Measurements from ENCODE around the gene TMEM131. TPM values are rescaled to one million over a fixed set of nuclear protein-coding genes. Genes with fewer than 3 reads are reported as not detected.

TMEM131 gene
- total and polyA plus RNA-seq, 2 donors: 11.4 to 15.6 TPM

DNA sequence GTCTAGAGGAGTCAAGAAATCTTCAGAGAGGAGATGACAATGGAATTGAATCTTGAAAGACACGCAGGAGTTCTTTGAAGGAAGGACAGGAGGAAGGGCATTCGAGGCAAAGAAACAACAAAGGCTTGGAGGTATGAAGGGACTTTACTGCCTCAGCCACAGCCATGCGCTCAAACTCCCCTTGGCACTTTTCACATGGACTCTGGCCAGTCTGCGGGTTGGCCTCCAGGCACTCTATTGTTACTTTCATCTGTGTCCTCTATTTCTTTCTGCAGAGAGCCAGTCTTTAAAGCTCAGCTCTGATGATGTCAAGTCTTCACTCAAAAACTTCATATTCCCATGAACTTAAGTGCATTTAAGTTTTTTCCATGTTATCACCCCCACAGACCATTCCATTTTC lies 186.9 kb downstream of the TMEM131 start:
- Histone ChIP-seq H3K27ac (ENCODE audit: low read depth in 1 of 2, low read length in 1 of 2) (no peak overlapping the region), H3K27me3 (ENCODE audit: control insufficient read depth in 2 of 2, insufficient read depth in 1 of 2, low read length in 1 of 2) (no peaks in the 10 kb centered on the region), H3K36me3 (ENCODE audit: control insufficient read depth in 2 of 2, insufficient read depth in 2 of 2, low read length in 1 of 2) (peaks cover 4 to 30% of the 10 kb centered on the region in 2 donors), H3K9me3 (ENCODE audit: control insufficient read depth in 2 of 2, insufficient read depth in 1 of 2, low read length in 1 of 2) (no peaks in the 10 kb centered on the region), H3K4me1 (ENCODE audit: control insufficient read depth in 2 of 2, insufficient read depth in 2 of 2, low read length in 2 of 2) (no peaks in the 10 kb centered on the region), H3K4me3 (ENCODE audit: low read length in 2 of 2) (no peak overlapping the region)
- WGBS: 98% methylated on average over 4 of the region's 4 CpGs
- no peak for DNase-seq (ENCODE audit: low read depth in 6 of 9, low spot score in 9 of 9)

- 32% methylated on average over 12 of the region's 12 CpGs for WGBS
- peaks cover 4 to 26% of the 10 kb centered on the region in 2 donors for H3K36me3 ChIP-seq (ENCODE audit: control insufficient read depth in 2 of 2, insufficient read depth in 2 of 2, low read length in 1 of 2)
These were observed 188.8 kb downstream of the TMEM131 start for GRCh38 chr2:97806738-97807618.

GRCh38 chr2:97805776-97806175 lies 190.0 kb downstream of the TMEM131 start:
- Histone ChIP-seq H3K4me3 (ENCODE audit: low read length in 2 of 2) (no peak overlapping the region), H3K36me3 (ENCODE audit: control insufficient read depth in 2 of 2, insufficient read depth in 2 of 2, low read length in 1 of 2) (peaks cover 0 to 23% of the 10 kb centered on the region in 2 donors), H3K4me1 (ENCODE audit: control insufficient read depth in 2 of 2, insufficient read depth in 2 of 2, low read length in 2 of 2) (no peaks in the 10 kb centered on the region), H3K27ac (ENCODE audit: low read depth in 1 of 2, low read length in 1 of 2) (no peak overlapping the region), H3K9me3 (ENCODE audit: control insufficient read depth in 2 of 2, insufficient read depth in 1 of 2, low read length in 1 of 2) (no peaks in the 10 kb centered on the region), H3K27me3 (ENCODE audit: control insufficient read depth in 2 of 2, insufficient read depth in 1 of 2, low read length in 1 of 2) (no peaks in the 10 kb centered on the region)
- no peak for DNase-seq (ENCODE audit: low read depth in 6 of 9, low spot score in 9 of 9)
- WGBS: 97% methylated on average over 1 of the region's 1 CpG

More at GRCh38 chr2:97806738-97807618, 188.8 kb downstream of the TMEM131 start:
- no peaks in the 10 kb centered on the region for H3K4me1 ChIP-seq (ENCODE audit: control insufficient read depth in 2 of 2, insufficient read depth in 2 of 2, low read length in 2 of 2)
- no peak overlapping the region for H3K27ac ChIP-seq (ENCODE audit: low read depth in 1 of 2, low read length in 1 of 2)
- H3K27me3 ChIP-seq (ENCODE audit: control insufficient read depth in 2 of 2, insufficient read depth in 1 of 2, low read length in 1 of 2): no peaks in the 10 kb centered on the region
- H3K4me3 ChIP-seq (ENCODE audit: low read length in 2 of 2): no peak overlapping the region
- H3K9me3 ChIP-seq (ENCODE audit: control insufficient read depth in 2 of 2, insufficient read depth in 1 of 2, low read length in 1 of 2): no peaks in the 10 kb centered on the region
- DNase-seq (ENCODE audit: low read depth in 6 of 9, low spot score in 9 of 9): peak; percentile 19 to 82 (median 62)

DNA sequence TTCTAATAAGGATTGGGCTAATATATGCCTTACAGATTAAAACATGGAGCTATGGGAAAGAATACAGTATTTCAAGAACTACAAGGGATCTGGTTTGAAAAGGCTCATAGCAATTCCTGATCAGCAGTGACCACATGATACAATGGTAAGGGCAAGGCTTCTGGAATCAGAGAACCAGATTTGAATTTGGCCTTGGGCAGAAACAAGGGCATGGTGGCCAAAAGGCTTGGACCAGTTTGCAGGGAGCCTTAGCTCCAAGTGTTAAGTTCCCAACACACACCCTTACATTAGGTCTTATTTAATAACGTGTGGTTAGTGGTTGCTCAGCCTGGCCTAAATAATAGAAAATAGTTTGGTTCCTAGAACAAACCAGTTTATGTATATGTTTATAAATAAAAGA lies 194.7 kb downstream of the TMEM131 start:
- H3K4me1 ChIP-seq (ENCODE audit: control insufficient read depth in 2 of 2, insufficient read depth in 2 of 2, low read length in 2 of 2): no peaks in the 10 kb centered on the region
- no peak for DNase-seq (ENCODE audit: low read depth in 6 of 9, low spot score in 9 of 9)
- H3K9me3 ChIP-seq (ENCODE audit: control insufficient read depth in 2 of 2, insufficient read depth in 1 of 2, low read length in 1 of 2): no peaks in the 10 kb centered on the region
- no peak overlapping the region for H3K27ac ChIP-seq (ENCODE audit: low read depth in 1 of 2, low read length in 1 of 2)
- WGBS: 98% methylated on average over 1 of the region's 1 CpG
- H3K27me3 ChIP-seq (ENCODE audit: control insufficient read depth in 2 of 2, insufficient read depth in 1 of 2, low read length in 1 of 2): no peaks in the 10 kb centered on the region
- H3K4me3 ChIP-seq (ENCODE audit: low read length in 2 of 2): no peak overlapping the region
- peaks cover 0 to 12% of the 10 kb centered on the region in 2 donors for H3K36me3 ChIP-seq (ENCODE audit: control insufficient read depth in 2 of 2, insufficient read depth in 2 of 2, low read length in 1 of 2)

DNA sequence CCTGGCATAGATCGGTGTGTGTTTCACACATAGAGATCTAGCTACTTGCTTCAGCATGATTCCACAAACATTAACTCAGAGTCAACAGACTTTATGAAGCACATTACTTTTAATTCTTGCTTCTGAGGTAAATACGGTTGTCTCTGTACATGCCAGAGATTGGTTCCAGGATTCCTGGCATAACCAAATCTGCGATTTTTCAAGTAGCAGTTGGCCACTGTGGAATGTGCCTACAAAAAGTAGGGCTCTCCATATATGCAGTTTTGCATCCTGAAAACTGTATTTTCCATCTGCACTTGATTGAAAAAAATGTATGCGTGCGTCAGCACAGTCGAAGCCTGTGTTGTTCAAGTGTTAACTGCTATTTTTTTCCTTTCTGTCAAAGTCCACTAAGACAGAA lies 197.3 kb downstream of the TMEM131 start:
- 99% methylated on average over 6 of the region's 6 CpGs for WGBS
- Histone ChIP-seq H3K36me3 (ENCODE audit: control insufficient read depth in 2 of 2, insufficient read depth in 2 of 2, low read length in 1 of 2) (peaks cover 0 to 14% of the 10 kb centered on the region in 2 donors), H3K27me3 (ENCODE audit: control insufficient read depth in 2 of 2, insufficient read depth in 1 of 2, low read length in 1 of 2) (no peaks in the 10 kb centered on the region), H3K27ac (ENCODE audit: low read depth in 1 of 2, low read length in 1 of 2) (no peak overlapping the region), H3K4me1 (ENCODE audit: control insufficient read depth in 2 of 2, insufficient read depth in 2 of 2, low read length in 2 of 2) (no peaks in the 10 kb centered on the region), H3K4me3 (ENCODE audit: low read length in 2 of 2) (no peak overlapping the region), H3K9me3 (ENCODE audit: control insufficient read depth in 2 of 2, insufficient read depth in 1 of 2, low read length in 1 of 2) (no peaks in the 10 kb centered on the region)
- DNase-seq (ENCODE audit: low read depth in 6 of 9, low spot score in 9 of 9): no peak

DNA sequence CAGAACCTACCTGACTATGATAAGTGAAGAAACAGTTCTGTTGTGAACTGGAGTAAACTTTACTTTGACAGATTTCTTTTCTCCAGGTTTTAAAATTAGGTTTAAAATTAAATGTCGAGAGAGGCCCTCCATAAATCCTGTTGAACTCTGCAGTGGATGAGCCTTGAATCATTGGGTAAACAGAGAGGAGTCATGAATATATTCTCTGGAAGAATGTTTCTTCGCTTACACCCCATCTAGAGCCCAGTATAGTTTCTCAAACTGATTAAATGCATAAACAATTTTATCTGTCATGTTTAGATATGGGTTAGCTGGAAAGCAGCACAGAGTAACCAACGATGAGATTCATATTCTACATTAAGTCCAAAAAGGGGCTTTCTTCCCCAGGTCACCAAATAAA lies 198.4 kb downstream of the TMEM131 start:
- H3K36me3 ChIP-seq (ENCODE audit: control insufficient read depth in 2 of 2, insufficient read depth in 2 of 2, low read length in 1 of 2): peaks cover 5 to 22% of the 10 kb centered on the region in 2 donors
- H3K27me3 ChIP-seq (ENCODE audit: control insufficient read depth in 2 of 2, insufficient read depth in 1 of 2, low read length in 1 of 2): no peaks in the 10 kb centered on the region

GRCh38 chr2:97796465-97797126 lies 199.2 kb downstream of the TMEM131 start:
- Histone ChIP-seq H3K9me3 (ENCODE audit: control insufficient read depth in 2 of 2, insufficient read depth in 1 of 2, low read length in 1 of 2) (no peaks in the 10 kb centered on the region), H3K36me3 (ENCODE audit: control insufficient read depth in 2 of 2, insufficient read depth in 2 of 2, low read length in 1 of 2) (peaks cover 8 to 26% of the 10 kb centered on the region in 2 donors), H3K4me3 (ENCODE audit: low read length in 2 of 2) (no peak overlapping the region), H3K27me3 (ENCODE audit: control insufficient read depth in 2 of 2, insufficient read depth in 1 of 2, low read length in 1 of 2) (no peaks in the 10 kb centered on the region), H3K27ac (ENCODE audit: low read depth in 1 of 2, low read length in 1 of 2) (no peak overlapping the region), H3K4me1 (ENCODE audit: control insufficient read depth in 2 of 2, insufficient read depth in 2 of 2, low read length in 2 of 2) (no peaks in the 10 kb centered on the region)
- WGBS: over 99% methylated on average over 2 of the region's 2 CpGs
- DNase-seq (ENCODE audit: low read depth in 6 of 9, low spot score in 9 of 9): no peak

More for the DNA sequence above, 198.4 kb downstream of the TMEM131 start:
- Histone ChIP-seq H3K9me3 (ENCODE audit: control insufficient read depth in 2 of 2, insufficient read depth in 1 of 2, low read length in 1 of 2) (no peaks in the 10 kb centered on the region), H3K4me3 (ENCODE audit: low read length in 2 of 2) (no peak overlapping the region), H3K27ac (ENCODE audit: low read depth in 1 of 2, low read length in 1 of 2) (no peak overlapping the region), H3K4me1 (ENCODE audit: control insufficient read depth in 2 of 2, insufficient read depth in 2 of 2, low read length in 2 of 2) (no peaks in the 10 kb centered on the region)
- no peak for DNase-seq (ENCODE audit: low read depth in 6 of 9, low spot score in 9 of 9)
- WGBS: 97% methylated on average over 3 of the region's 3 CpGs

DNA sequence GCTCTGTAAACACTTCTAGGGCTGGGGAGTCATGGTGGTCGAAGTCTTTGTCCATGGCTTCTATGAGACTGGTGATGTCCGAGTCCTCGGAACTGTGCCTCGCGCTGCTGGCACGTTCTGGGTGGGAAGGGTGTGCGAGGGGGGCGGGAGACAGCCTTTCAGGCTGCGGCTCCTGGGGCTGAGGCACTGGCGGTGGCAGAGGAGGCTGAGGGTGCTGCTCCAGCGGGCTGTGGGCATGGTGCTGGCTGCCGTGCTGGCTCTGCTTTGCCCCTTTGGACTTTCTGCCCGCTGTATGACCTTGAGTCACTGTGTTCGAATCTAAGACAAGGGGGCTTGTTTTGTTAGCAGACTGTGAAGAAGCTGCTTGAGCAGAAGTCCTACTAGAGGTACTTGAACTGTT lies 203.3 kb downstream of the TMEM131 start:
- H3K36me3 ChIP-seq (ENCODE audit: control insufficient read depth in 2 of 2, insufficient read depth in 2 of 2, low read length in 1 of 2): peaks cover 14 to 26% of the 10 kb centered on the region in 2 donors

DNA sequence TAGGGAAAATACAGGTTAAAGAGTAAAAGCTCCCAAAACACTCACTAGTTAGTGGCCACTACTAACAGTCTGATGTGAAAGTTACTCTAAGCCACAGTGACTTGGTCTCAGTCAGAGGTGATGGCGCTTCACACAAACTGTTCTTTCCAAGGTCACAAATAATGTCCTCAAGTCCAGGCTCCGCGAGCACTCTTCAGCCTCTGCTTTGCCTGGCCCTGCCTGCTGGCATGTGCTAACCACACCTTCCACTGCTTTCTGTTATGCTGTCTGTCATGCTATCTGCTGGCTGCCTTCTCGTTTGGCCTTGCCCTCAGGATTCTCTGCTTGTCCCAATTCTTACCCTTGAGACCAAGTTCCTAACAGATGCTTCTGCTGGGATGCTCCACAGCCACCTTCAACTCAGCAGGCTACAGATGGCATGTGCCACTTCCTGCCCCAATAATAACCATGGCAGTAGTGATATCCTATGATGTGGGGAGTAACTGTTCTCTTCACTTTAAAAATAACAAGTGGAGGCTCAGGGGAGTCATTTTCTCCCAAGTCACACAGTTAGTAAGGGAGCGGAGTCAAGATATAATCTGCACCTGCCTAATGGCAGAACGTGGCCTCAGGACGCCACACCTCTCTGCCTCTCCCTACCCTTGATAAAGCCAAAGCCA lies 206.6 kb downstream of the TMEM131 start:
- 85% methylated on average over 7 of the region's 7 CpGs for WGBS
- Histone ChIP-seq H3K4me3 (ENCODE audit: low read length in 2 of 2) (no peak overlapping the region), H3K4me1 (ENCODE audit: control insufficient read depth in 2 of 2, insufficient read depth in 2 of 2, low read length in 2 of 2) (no peaks in the 10 kb centered on the region), H3K27ac (ENCODE audit: low read depth in 1 of 2, low read length in 1 of 2) (no peak overlapping the region), H3K27me3 (ENCODE audit: control insufficient read depth in 2 of 2, insufficient read depth in 1 of 2, low read length in 1 of 2) (no peaks in the 10 kb centered on the region), H3K9me3 (ENCODE audit: control insufficient read depth in 2 of 2, insufficient read depth in 1 of 2, low read length in 1 of 2) (no peaks in the 10 kb centered on the region), H3K36me3 (ENCODE audit: control insufficient read depth in 2 of 2, insufficient read depth in 2 of 2, low read length in 1 of 2) (peaks cover 19 to 24% of the 10 kb centered on the region in 2 donors)
- DNase-seq (ENCODE audit: low read depth in 6 of 9, low spot score in 9 of 9): peak in 1 of 9 donors; percentile 4

More for the DNA sequence above, 203.3 kb downstream of the TMEM131 start:
- H3K4me1 ChIP-seq (ENCODE audit: control insufficient read depth in 2 of 2, insufficient read depth in 2 of 2, low read length in 2 of 2): no peaks in the 10 kb centered on the region
- H3K27ac ChIP-seq (ENCODE audit: low read depth in 1 of 2, low read length in 1 of 2): no peak overlapping the region
- H3K27me3 ChIP-seq (ENCODE audit: control insufficient read depth in 2 of 2, insufficient read depth in 1 of 2, low read length in 1 of 2): no peaks in the 10 kb centered on the region
- no peaks in the 10 kb centered on the region for H3K9me3 ChIP-seq (ENCODE audit: control insufficient read depth in 2 of 2, insufficient read depth in 1 of 2, low read length in 1 of 2)
- no peak for DNase-seq (ENCODE audit: low read depth in 6 of 9, low spot score in 9 of 9)
- whole genome bisulfite sequencing: 95% methylated on average over 14 of the region's 14 CpGs
- H3K4me3 ChIP-seq (ENCODE audit: low read length in 2 of 2): no peak overlapping the region

Measured in thymus (tissue), 11 donors.